ENCODE data around the gene SH3RF2. TPM values are rescaled to one million over a fixed set of nuclear protein-coding genes. Genes with fewer than 3 reads are reported as not detected.
"Not testable (repeated sequence)": the region's sequence is repeated elsewhere in the genome, so short reads cannot be mapped to it uniquely, and the experiment has no call there.

The SH3RF2 gene
- total RNA-seq, 1 donor from 2014 or later: 1.6 TPM

DNA sequence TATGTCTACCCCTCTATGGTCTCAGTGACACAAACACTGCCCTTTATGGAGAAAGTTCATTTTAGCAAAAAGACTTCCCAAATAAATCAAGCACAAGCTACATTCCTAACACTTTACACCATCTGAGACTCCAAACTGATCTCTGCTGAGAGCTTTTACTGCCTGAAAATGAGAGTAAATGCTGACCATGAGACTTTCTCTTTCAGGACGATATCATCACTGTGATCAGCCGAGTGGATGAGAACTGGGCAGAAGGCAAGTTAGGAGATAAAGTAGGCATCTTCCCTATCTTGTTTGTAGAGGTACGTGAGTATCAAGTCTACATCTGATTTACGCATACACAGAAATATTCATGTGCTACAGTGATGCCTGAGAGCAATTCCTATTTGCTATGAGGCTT lies 67.5 kb downstream of the SH3RF2 start:
- DNase-seq (ENCODE audit: low spot score): no peak

GRCh38 chr5:146005264-146005663 lies 68.9 kb downstream of the SH3RF2 start:
- DNase-seq (ENCODE audit: low spot score): no peak

GRCh38 chr5:146005723-146006122 lies 69.3 kb downstream of the SH3RF2 start:
- no peak for DNase-seq (ENCODE audit: low spot score)

- no peak for DNase-seq (ENCODE audit: low spot score)
Observed at GRCh38 chr5:146006470-146007190, 70.3 kb downstream of the SH3RF2 start.

GRCh38 chr5:146007270-146007669 lies 70.9 kb downstream of the SH3RF2 start:
- no peak for DNase-seq (ENCODE audit: low spot score)

DNA sequence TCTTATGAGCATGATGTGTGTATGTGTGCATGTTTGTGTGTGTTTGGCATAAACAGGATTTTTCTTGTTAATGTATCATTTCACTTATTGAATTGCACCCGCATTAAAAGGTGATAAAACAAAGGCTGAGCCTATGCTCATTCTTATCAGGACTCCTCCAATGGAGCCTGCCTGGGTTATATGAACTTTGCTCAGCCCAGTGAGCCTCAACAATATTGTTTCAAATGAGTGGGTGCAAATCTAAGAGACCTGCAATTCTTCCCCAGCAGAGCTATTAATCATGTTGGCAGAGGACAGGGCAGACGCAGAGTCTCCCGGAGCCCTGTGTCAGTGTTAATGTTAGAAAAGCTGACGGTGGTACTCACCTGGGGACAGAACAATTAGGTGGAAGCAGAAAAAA lies 71.6 kb downstream of the SH3RF2 start:
- no peak for DNase-seq (ENCODE audit: low spot score)

GRCh38 chr5:146009020-146009419 lies 72.6 kb downstream of the SH3RF2 start:
- DNase-seq (ENCODE audit: low spot score): no peak

DNA sequence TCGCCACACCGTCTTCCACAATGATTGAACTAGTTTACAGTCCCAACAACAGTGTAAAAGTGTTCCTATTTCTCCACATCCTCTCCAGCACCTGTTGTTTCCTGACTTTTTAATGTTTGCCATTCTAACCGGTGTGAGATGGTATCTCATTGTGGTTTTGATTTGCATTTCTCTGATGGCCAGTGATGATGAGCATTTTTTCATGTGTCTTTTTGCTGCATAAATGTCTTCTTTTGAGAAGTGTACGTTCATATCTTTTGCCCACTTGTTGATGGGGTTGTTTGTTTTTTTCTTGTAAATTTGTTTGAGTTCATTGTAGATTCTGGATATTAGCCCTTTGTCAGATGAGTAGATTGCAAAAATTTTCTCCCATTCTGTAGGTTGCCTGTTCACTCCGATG lies 74.1 kb downstream of the SH3RF2 start:
- not testable (repeated sequence) for DNase-seq (ENCODE audit: low spot score)

DNA sequence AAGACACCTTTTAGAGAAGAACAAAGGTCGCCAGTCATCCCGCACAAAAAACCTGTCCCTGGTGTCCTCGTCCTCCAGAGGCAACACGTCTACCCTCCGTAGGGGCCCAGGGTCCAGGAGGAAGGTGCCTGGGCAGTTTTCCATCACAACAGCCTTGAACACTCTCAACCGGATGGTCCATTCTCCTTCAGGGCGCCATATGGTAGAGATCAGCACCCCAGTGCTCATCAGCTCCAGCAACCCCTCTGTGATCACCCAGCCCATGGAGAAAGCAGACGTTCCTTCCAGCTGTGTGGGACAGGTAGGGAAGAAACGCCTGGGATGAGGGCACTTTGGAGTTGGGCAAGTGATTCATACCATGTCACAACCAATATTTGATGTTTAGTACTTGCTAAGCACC lies 77.4 kb downstream of the SH3RF2 start:
- no peak for DNase-seq (ENCODE audit: low spot score)

DNA sequence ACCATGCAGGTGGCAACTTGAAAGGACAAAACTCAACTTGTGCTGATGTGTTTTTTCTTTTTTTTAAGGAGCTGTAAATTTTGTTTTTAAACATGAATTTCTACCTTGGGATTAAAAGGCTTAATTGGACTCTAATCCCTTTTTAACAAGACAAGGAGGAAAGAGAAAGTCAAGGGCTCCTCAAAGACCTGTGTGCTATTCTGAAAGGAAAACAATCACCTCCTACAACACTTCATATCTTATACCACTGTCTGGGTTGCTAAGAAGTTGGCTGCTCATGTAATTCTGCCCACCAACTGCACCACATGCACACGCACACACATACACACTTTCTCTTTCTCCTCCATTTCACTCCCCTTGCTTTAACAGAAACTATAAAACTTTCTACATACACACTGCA lies 78.6 kb downstream of the SH3RF2 start:
- DNase-seq (ENCODE audit: low spot score): no peak

DNA sequence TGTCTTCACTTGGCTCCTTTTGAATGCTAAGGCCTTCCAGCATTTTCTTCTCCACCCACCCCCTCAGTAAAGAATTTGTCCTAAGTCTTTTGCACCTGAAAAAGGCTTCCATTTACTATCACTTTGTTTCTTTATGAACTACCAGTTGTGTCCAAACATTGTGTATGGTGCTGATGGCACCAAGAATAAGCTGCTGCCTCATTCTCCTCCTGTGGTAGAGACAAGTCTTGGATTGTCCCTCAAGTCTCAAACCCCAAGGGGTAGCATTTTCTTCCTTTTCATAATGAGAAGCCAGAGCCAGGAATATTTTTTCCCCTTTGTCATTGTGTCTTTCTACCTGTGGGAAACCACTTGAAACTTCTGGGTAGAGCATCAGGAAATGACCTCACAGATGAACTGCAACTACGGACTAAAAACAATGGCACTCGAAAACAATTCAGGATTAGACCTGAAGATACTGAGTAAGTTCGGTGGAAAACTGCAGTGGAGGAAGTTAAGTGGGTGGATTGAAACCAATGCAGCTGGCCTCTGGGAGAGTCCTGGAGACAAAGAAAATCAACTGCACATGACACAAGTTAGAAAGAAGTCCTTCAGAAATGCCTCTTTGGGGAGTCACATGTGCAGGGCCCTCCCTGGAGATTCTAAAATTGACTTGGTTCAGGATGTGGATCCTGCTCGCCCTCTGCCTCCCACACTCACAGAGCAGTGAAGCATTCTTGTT lies 80.5 kb downstream of the SH3RF2 start:
- no peak for DNase-seq (ENCODE audit: low spot score)

DNA sequence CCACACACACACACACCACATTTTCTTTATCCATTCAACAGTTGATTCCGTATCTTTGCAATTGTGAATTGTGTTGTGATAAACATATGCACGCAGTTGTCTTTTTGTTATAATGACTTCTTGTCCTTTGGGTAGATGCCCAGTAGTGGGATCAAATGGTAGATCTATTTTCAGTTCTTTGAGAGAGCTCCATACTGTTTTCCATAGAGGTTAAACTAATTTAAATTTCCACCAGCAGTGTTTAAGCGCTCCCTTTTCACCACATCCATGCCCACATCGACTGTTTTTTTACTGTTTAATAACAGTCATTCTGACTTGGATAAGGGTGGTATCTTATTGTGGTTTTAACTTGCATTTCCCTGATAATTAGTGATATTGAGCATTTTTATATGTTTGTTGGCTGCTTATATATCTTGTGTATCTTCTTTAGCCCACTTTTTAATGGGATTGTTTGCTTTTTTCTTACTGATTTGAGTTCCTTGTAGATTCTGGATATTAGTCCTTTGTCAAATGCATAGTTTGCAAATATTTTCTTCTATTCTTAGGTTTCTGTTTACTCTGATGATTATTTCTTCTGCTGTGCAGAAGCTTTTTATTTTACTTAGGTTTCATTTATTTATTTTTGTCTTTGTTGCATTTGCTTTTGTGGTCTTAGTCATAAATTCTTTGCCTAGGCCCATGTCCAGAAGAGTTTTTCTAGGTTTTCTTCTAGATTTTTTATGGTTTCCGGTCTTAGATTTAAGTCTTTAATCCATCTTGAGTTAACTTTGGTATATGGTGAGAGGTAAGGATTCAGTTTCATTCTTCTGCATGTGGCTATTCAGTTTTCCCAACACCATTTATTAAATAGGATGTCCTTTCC lies 82.4 kb downstream of the SH3RF2 start:
- DNase-seq (ENCODE audit: low spot score): no peak

GRCh38 chr5:146020100-146020499 lies 83.7 kb downstream of the SH3RF2 start:
- no peak for DNase-seq (ENCODE audit: low spot score)

- DNase-seq (ENCODE audit: low spot score): no peak
Observed at GRCh38 chr5:146024034-146024433, 87.7 kb downstream of the SH3RF2 start.

DNA sequence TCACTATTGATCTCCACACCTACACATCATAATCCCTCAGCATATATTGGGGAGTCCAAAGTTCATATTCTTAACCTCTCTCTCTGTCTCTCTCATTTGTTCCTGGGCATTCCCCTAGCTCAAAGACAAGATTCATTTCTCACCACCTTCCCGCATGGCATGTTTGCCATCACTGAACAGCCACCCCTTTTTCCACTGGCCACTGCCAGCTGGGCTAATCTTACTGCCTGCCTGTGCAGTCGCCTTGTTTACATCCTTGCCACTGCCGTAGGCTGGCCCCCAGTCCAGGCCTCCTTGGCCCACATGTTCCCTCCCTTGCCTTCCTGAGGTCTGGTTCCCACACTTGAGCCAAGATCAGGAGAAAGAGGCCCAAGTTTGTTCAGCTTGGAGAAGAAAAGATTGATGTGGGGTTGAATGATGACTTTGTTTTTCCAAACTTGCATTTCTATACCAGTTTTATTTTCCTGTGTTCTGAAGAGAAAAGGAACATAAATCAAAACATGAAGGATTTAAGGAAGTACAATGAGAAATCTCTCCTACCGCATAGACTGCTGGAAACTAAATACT lies 88.8 kb downstream of the SH3RF2 start:
- no peak for DNase-seq (ENCODE audit: low spot score)

DNA sequence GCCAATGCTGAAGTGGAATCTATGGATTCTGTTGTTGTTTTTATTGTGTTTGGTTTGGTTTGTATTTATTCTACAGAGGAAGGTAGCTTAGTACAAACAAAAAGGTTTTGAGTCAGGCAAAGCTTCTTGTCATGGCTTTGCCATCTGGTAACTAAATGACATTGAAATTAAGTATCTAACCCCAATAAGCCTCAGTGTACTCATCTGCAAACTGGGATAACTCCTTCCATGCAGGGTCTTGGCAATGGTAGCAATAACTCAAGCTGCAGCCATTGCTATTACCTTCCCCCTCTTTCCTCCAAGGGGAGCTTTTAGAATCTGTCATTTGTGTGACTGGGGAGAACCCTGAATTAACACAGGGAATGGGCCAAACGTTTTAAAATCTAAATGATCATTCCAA lies 89.3 kb downstream of the SH3RF2 start:
- no peak for DNase-seq (ENCODE audit: low spot score)

DNA sequence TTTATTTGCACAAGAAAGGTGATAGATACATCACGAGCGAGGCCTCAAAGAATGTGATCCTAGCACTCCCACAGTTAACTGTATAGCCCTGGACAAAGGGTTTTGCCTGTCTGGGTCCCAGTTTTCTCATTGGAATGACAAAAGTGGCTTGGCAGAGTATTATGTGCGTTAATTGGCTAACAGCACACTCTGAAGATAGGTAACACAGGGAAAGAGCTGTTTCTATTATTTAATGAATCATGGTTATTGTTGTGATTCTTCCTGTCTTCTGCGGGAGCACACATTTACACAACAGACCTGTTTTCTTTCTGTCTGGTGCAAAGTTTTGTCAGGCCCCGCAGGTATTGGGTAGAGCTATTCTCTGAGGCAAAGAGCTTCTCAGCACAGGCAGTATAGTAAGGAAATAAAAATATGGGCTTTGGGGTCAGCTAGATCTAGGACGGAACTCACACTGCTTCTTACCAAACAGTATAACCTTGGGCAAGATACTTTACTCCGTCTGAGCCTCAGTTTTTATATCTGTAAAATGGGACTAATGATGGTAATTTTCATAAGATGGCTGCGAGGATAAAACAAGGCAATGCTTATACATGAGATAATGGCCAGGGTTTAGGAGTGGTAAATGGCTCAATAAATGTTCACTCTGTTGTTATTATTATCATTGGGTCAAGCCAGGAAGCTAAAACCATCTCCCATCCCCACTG lies 90.1 kb downstream of the SH3RF2 start:
- DNase-seq (ENCODE audit: low spot score): no peak

- DNase-seq (ENCODE audit: low spot score): no peak
Observed at GRCh38 chr5:146027751-146028150, 91.4 kb downstream of the SH3RF2 start.

DNA sequence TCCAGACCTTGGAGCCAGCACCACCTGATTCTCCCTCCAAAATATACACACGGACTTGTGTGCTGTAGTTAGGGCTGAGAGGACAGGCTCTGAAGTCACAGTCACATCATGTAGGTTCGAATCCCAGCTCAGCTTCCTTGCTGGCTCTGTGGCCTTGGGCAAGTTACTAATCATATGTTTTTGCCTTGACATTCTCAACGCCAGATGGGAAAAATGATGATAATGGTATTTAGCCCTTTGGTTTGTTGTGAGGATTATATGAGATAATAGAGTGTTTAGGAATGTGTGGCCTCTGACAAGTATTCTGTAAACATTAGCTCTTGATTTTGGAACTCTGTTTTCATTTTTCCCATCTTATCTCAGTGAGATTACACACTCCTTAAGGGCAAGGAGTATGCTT lies 96.5 kb downstream of the SH3RF2 start:
- DNase-seq (ENCODE audit: low spot score): no peak

DNA sequence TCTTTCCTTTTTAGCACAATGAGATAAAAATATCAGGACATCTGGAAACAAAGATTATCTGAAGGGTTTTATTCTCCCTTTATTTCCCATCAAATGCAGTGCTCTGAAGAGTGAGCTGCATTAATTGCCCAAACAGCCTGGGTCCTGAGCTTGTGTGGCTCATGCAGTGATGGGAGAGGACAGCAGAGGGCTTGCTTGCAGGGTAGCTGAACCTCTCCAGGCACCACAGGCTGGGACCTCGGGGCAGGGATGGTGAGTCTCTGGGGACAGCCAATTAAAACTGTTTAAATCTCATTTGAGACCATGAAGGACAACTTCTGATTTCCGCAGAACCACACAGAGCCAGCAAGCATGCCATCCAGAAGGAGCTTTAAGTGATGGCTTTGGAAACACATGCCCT lies 97.7 kb downstream of the SH3RF2 start:
- no peak for DNase-seq (ENCODE audit: low spot score)

- no peak for DNase-seq (ENCODE audit: low spot score)
Observed at GRCh38 chr5:146034605-146035004, 98.2 kb downstream of the SH3RF2 start.
